HepG2 (cell line): ENCODE data around the gene SIVA1. TPM values are rescaled to one million over a fixed set of nuclear protein-coding genes. Genes with fewer than 3 reads are reported as not detected.

Experiments
- ATAC-seq: fragments of 200-7000 bp; cut with Tn5 transposase; 3 replicates; pipeline ENCODE4 v1.9.1; 2020; ENCODE audit warnings: mild to moderate bottlenecking, moderate library complexity
- BruUV-seq: library from RNA; stranded (reverse); fragments of 400-500 nt; replicated peaks from 2 replicates; lab custom pipeline; 2021; lab: Mats Ljungman, UMichigan
- CTCF ChIA-PET: fragments of 300-600 bp; formaldehyde crosslinking; extraction: SDS; loops from one replicate; lab custom pipeline; 2021; ENCODE audit warnings: low total read pairs, inconsistent platforms, low intra/inter-chr PET ratio; lab: Yijun Ruan, JAX
- POLR2A ChIA-PET: fragments of 350-600 bp; sonication (Branson Sonifier 250); formaldehyde crosslinking; loops from one replicate; lab custom pipeline; 2020; ENCODE audit warnings: antibody characterized with exemption, inconsistent platforms; lab: Yijun Ruan, JAX
- DNase-seq: peaks from one replicate; pipeline ENCODE4 v3.0.0-alpha.2; 2015; ENCODE audit warnings: low spot score
- FAIRE-seq: peaks from 3 replicates; lab custom pipeline; 2011; peaks lifted over from hg19 to GRCh38; lab: Jason Lieb, UNC
- H2AFZ ChIP-seq: one replicate; pipeline ENCODE4 v1.6.1; 2011; ENCODE audit warnings: low read length, inconsistent platforms
- H3K27ac ChIP-seq: fragments of 300-600 bp; 3 replicates; pipeline ENCODE4 v1.8.0; 2011; ENCODE audit warnings: mixed run types, mild to moderate bottlenecking, mixed read lengths, low read length, inconsistent platforms; ENCODE audit not compliant: insufficient read depth; ENCODE audit errors: extremely low read length
- H3K27me3 ChIP-seq, 2 experiments: fragments of 200-600 bp in 1 of 2; 2 replicates in 1 of 2; 3 replicates in 1 of 2; pipeline versions ENCODE4 v1.6.0 to v1.8.0; 2011; ENCODE audit warnings: low read length in 2 of 2, mild to moderate bottlenecking in 2 of 2, moderate library complexity in 2 of 2, inconsistent platforms in 1 of 2; ENCODE audit not compliant: insufficient read depth in 2 of 2, control insufficient read depth in 1 of 2
- H3K36me3 ChIP-seq, 2 experiments: fragments of 200-600 bp in 1 of 2; replicated peaks in 1 of 2; 2 replicates in 1 of 2; 3 replicates in 1 of 2; pipeline versions ENCODE4 v1.5.1 to v1.8.0; 2011; ENCODE audit warnings: low read length in 2 of 2, inconsistent platforms in 1 of 2; ENCODE audit not compliant: insufficient read depth in 2 of 2, control insufficient read depth in 1 of 2
- H3K4me1 ChIP-seq: 2 replicates; pipeline ENCODE4 v1.5.1; 2012; ENCODE audit warnings: low read length, inconsistent platforms; ENCODE audit not compliant: insufficient read depth
- H3K4me2 ChIP-seq: 2 replicates; pipeline ENCODE4 v1.6.0; 2011; ENCODE audit warnings: low read depth, low read length, inconsistent platforms
- H3K4me3 ChIP-seq, 3 experiments: fragments of 200-600 bp in 1 of 3; sonication (generic), shearing (Covaris generic) in 1 of 3; replicated peaks in 1 of 3; 2 replicates each; pipeline ENCODE4 v1.5.1; 2011 to 2016; ENCODE audit warnings: low read length in 3 of 3, inconsistent platforms in 2 of 3, low read depth in 2 of 3, mild to moderate bottlenecking in 2 of 3, control low read depth in 1 of 3, mixed read lengths in 1 of 3; ENCODE audit not compliant: insufficient read depth in 1 of 3
- H3K79me2 ChIP-seq: one replicate; pipeline ENCODE4 v1.6.1; 2011; ENCODE audit warnings: low read length, inconsistent platforms; ENCODE audit not compliant: insufficient read depth
- H3K9ac ChIP-seq: 2 replicates; pipeline ENCODE4 v1.6.0; 2011; ENCODE audit warnings: mild to moderate bottlenecking, low read depth, low read length, inconsistent platforms; ENCODE audit not compliant: insufficient read depth
- H3K9me3 ChIP-seq: 2 replicates; pipeline ENCODE4 v1.5.1; 2012; ENCODE audit warnings: mild to moderate bottlenecking, low read length
- H4K20me1 ChIP-seq: 2 replicates; pipeline ENCODE4 v1.6.0; 2011; ENCODE audit warnings: inconsistent platforms, mild to moderate bottlenecking, low read length, moderate library complexity; ENCODE audit not compliant: insufficient read depth
- HNRNPL ChIP-seq: fragments of 200-400 bp; formaldehyde crosslinking; IDR thresholded peaks from 2 replicates; pipeline ENCODE4 v1.6.1; 2017; ENCODE audit warnings: mild to moderate bottlenecking, low read depth, low read length
- MAF1 ChIP-seq: sonication (generic); formaldehyde crosslinking; IDR thresholded peaks from 2 replicates; pipeline ENCODE4 v1.5.0; 2020; ENCODE audit warnings: missing genetic modification reagents, borderline replicate concordance
- MEIS1 ChIP-seq: sonication (generic); formaldehyde crosslinking; IDR thresholded peaks from 2 replicates; pipeline ENCODE4 v1.9.0; 2021; ENCODE audit warnings: mild to moderate bottlenecking, missing genetic modification reagents, moderate library complexity, borderline replicate concordance
- RFXANK ChIP-seq: IDR thresholded peaks from 2 replicates; pipeline ENCODE4 v1.6.1; 2016
- ZNF431 ChIP-seq: sonication (generic); formaldehyde crosslinking; IDR thresholded peaks from 2 replicates; pipeline ENCODE4 v1.9.0; 2022; ENCODE audit warnings: missing genetic modification reagents, low read depth, mild to moderate bottlenecking, borderline replicate concordance
- ZSCAN21 ChIP-seq: sonication (generic); formaldehyde crosslinking; IDR thresholded peaks from 2 replicates; pipeline ENCODE4 v1.8.0; 2022; ENCODE audit warnings: mild to moderate bottlenecking, missing genetic modification reagents, moderate library complexity, borderline replicate concordance
- ZSCAN29 ChIP-seq: sonication (generic); formaldehyde crosslinking; conservative IDR thresholded peaks from 2 replicates; pipeline ENCODE4 v1.4.0; 2020; ENCODE audit warnings: mild to moderate bottlenecking, missing genetic modification reagents
- whole genome bisulfite sequencing: methylation state at CpG from one replicate; pipeline ENCODE4 v1.1.6; 2017; ENCODE audit warnings: low lambda C conversion rate; 5-methylcytosine and 5-hydroxymethylcytosine counted together
- in situ Hi-C: cut with HindIII; loops from 2 replicates; pipeline ENCODE4 v1.10.0; 2017; ENCODE audit warnings: low pct_unique_long_range_greater_than_20kb; ENCODE audit not compliant: extremely low pct_ligation_motif_present
- intact Hi-C: fragments of 100-400 bp; cut with micrococcal nuclease; formaldehyde crosslinking; loops from one replicate; pipeline ENCODE4 v1.10.0; 2022; ENCODE audit not compliant: unreplicated experiment
- polyA plus RNA-seq, 8 experiments: library from polyadenylated mRNA; depleted of rRNA in 3 of 8; stranded (reverse) in 7 of 8; unstranded in 1 of 8; fragments of >200 nt; fragmentation: Illumina TruSeq in 4 of 8; extraction: Trizol in 4 of 8; gene quantifications; 2 replicates each; pipeline versions ENCODE4 v1.2.1 to v1.2.3, GENCODE V29; 2011 to 2016; ENCODE audit warnings: low read depth in 4 of 8, missing spikeins in 1 of 8, mixed read lengths in 1 of 8; ENCODE audit not compliant: insufficient read depth in 1 of 8
- total RNA-seq, 5 experiments: library from RNA; depleted of rRNA; stranded (reverse); fragments of >200 nt; fragmentation: Illumina TruSeq; extraction: Trizol; gene quantifications; 2 replicates each; pipeline ENCODE4 v1.2.3, GENCODE V29; 2016; ENCODE audit warnings: low read depth in 1 of 5
- TF ChIP-seq, protein P1 (sequence below): sonication (generic); formaldehyde crosslinking; IDR thresholded peaks from 2 replicates; pipeline ENCODE4 v1.9.0; 2022; ENCODE audit warnings: low read depth, missing genetic modification reagents

Gene SIVA1
- total and polyA plus RNA-seq, 2 of the 13 experiments (the other 11 are each of a cell fraction or from before 2014, with no cell fraction given): 123 to 186 TPM

DNA sequence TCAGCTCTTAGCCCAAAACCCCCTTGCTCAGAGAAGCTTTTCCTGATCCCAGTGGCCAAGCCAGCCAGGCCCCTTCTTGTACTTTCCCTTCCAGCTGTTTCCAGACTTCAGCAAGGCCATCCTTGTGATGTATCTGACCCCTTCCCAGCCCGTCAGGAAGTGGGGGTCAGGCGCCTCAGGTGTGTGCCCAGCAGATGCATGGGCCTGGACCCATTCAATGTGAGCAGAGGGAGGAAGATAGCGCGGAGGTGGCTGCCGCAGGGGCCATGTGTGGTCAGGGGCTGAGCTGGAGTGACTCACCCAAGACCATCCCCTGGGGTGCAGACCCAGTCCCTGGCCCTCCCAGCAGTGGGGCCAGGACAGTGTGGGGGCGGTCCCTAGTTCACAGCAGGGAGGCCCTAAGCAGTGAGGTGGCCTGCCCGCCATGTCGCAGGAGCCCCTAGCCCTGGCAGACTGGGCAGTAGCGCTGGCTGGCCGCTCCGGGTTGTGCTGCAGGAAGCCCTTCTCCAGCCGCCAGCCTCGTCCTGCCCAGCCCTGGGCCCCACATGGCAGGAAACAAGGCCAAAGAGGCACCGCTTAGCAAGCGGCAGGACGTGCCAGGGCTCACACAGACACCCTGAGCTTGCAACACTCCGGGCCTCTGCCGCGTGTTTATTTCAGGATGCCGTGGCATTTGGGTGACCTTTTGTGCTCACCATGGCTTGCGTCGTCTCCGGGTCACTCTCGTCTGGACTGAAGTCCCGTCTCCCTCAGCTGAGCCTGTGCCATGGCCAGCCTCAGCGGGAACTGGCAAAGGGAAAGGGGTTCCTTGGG is 16.9 kb upstream of the SIVA1 start (continued):
- TF ChIP-seq, protein P1, sequence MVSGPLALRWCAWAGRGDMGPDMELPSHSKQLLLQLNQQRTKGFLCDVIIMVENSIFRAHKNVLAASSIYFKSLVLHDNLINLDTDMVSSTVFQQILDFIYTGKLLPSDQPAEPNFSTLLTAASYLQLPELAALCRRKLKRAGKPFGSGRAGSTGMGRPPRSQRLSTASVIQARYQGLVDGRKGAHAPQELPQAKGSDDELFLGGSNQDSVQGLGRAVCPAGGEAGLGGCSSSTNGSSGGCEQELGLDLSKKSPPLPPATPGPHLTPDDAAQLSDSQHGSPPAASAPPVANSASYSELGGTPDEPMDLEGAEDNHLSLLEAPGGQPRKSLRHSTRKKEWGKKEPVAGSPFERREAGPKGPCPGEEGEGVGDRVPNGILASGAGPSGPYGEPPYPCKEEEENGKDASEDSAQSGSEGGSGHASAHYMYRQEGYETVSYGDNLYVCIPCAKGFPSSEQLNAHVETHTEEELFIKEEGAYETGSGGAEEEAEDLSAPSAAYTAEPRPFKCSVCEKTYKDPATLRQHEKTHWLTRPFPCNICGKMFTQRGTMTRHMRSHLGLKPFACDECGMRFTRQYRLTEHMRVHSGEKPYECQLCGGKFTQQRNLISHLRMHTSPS (CRISPR knock-in tag): peak; percentile 100
- peak; percentile 91 for TF ChIP-seq MEIS1 (CRISPR knock-in tag)
- TF ChIP-seq HNRNPL: peak; percentile 100
- TF ChIP-seq ZNF431 (CRISPR knock-in tag): peak; percentile 84
- 0 out of 2 replicates have a peak, but pooled peaks have one; percentile 68 for TF ChIP-seq ZSCAN29
- TF ChIP-seq RFXANK (CRISPR knock-in tag): 0 out of 2 replicates have a peak, but pooled peaks have one; percentile 35
- TF ChIP-seq, all 625 proteins: peak for 318

DNA sequence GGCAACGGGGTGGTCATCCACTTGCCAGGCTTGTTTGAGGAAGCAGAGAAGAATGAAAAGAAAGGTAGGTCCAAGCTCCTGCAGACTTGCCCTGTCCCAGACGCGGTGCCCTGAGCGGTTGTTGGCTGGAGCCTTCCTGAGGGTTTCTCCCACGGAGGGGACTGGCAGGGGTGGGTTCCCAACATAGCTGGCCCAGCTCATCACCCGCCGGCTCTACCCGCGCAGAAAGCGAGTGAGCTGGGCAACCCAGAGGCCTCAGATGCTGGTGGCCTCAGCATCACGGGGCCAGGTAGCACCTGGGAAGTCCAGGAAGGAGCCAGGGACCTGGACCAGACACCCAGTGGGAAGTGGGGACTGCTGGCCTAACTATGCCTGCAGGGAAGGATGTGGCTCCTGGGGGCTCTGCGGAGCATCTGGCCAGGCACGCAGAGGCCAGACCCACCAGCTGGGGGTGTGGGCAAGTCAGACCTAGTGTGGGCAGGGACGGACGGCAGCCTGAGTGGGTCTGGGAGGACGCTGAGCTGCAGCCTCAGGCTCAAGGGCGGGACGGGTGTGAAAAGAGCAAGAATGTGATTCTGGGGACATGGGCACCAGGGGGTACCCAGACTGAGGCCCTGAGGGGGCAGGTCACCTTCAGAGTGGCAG is 14.4 kb upstream of the SIVA1 start:
- Histone ChIP-seq H3K27ac (no peak overlapping the region), H3K4me2 (no peak overlapping the region), H3K9me3 (no peaks in the 10 kb centered on the region), H3K36me3 (no peaks in the 10 kb centered on the region; a peak in 2 of 5 replicates), H2AFZ (no peak overlapping the region), H3K79me2 (no peaks in the 10 kb centered on the region), H4K20me1 (no peaks in the 10 kb centered on the region), H3K4me1 (peaks cover 54% of the 10 kb centered on the region), H3K4me3 (no peak overlapping the region), H3K27me3 (no peaks in the 10 kb centered on the region), H3K9ac (no peak overlapping the region)
- FAIRE-seq (no peak), DNase-seq (no peak), ATAC-seq (no peak)
- 0 out of 2 replicates have a peak, but pooled peaks have one; percentile 23 for TF ChIP-seq ZSCAN21 (CRISPR knock-in tag)
- TF ChIP-seq MAF1 (CRISPR knock-in tag): no peak
- ChIA-PET CTCF (no interaction called here), POLR2A (no interaction called here)
- intact Hi-C loops: no loop called here
- in situ Hi-C loops: no loop called here
- WGBS: 97% methylated on average over 12 of the region's 18 CpGs
- no TSS peak for BruUV-seq
